ENCODE measurements around the gene MICAL3.

MICAL3 gene

DNA sequence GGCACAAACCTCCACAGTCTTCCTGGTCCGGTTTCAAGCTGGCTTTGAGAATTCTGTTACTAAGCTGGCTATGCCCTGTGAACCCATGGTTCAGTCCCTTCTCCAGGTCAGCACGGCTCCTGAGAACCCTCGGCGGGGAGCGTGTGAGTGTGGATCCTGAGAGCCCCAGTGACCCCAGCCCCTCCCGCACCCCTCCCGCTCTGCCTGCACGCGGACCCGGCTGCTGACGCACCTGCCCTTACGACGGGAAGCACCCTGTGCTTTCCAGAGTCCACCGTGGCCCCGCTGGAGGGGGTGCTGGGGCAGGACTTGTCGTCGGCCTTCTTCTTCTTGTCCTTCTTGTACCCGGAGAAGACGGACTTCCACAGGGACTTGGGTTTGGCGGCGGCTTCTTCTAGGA, 207.3 kb downstream of the MICAL3 start:
- DNase-seq = no peak
- intact Hi-C loops (cut with DNase I) = no loop called here

DNA sequence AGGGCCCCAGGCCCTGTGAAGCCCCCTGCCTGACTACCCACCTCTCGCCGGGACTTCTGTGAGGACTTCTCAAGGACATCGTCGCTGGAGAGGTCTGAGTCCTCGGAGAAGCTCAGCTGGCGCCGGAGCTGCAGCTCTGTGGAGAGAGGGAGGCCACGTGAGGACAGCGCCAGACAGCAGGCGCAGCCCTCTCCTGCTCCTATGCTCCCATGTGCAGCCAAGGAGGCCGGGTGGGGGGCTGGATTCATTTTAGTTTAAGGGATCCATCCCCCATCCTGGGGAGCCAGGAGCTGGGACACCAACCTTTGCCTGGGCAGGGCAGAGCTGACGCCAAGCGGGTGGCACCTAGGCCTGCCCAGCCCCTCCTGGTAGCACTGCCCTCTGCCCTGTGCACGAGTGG, 207.7 kb downstream of the MICAL3 start:
- intact Hi-C loops (cut with DNase I) = no loop called here
- no peak for DNase-seq

DNA sequence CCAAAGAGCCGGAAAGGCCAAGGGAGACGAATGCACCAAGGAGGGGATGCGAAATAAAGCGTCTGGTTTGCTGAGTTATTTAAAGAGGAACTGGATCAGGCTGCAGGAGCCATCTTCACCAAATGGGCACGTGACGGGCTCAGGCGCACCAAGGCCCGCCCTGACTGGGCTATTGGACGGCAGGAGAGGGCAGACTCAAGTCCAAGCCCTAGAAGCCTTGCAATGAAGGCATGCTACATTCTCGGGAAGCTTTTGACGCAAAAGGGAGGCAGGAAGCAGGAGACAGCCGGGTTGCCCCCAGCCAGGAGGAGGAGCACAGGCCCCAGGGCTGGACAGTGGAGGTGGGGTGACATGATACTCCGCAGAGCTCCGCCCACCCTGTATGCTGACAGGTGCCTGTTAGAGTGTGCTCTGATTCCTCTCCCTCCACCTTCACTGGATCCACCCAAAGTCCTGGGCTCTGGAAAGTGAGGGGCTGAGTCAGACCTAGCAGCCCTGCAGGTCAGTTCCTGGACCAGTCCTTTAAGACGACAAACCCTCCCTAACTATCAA, 208.6 kb downstream of the MICAL3 start:
- no peak for DNase-seq
- intact Hi-C loops (cut with DNase I) = no loop called here

DNA sequence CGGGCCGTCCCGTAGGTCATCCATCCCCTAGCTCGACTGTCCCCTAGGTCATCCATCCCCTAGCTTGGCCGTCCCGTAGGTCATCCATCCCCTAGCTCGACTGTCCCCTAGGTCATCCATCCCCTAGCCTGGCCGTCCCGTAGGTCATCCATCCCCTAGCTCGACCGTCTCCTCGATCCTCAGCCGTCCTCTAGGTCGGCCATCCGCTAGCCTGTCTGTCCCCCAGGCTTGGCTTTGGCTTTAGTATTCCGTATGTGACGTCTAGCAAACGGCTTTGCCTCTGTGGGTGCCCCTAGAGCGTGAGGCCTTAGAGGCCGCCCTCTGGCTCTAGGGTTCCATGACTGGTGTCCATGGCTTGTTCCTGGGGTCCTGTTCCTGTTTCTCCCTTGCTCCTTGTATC, 209.5 kb downstream of the MICAL3 start:
- intact Hi-C loops (cut with DNase I) = no loop called here

DNA sequence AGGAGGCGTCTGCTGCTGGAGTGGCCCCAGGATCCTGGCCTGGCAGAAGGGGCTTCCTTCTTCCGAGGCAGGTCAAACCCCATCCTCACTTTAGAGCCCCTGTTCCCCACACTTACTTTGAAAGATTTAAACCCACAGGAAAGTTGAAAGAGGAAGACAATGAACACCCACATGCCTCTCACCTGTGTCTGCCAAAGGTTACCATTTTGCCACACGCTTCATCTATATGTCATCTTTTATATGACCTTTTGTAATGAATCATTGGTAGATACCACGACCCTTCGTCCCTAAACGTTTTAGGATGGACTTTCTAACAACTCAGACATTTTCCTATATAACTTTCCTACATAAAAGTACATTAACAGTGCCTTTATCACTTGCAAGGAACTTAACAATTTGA, 210.3 kb downstream of the MICAL3 start:
- DNase-seq = no peak
- intact Hi-C loops (cut with DNase I) = no loop called here

More for the DNA sequence above, 209.5 kb downstream of the MICAL3 start:
- no peak for DNase-seq

DNA sequence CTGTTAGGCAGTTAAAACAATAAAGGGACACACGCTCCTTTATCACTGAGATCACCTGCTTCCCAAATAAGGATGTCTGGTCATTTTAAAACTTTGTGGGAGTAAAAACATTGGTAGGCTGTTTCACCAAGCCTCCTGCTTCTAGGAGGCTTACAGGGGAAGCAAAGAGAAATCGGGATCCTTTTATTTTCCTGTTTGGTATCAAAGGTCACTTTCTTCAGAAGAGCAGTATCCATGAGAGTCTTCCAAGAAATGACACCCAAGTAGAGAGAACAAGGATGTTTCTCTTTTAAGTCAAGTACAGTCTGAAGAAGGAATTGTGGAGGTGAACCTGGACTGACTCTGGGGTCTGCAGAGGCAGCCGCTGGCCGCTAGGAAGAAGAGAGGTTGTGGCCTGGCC, 213.2 kb downstream of the MICAL3 start:
- intact Hi-C loops (cut with DNase I) = no loop called here
- DNase-seq = no peak

DNA sequence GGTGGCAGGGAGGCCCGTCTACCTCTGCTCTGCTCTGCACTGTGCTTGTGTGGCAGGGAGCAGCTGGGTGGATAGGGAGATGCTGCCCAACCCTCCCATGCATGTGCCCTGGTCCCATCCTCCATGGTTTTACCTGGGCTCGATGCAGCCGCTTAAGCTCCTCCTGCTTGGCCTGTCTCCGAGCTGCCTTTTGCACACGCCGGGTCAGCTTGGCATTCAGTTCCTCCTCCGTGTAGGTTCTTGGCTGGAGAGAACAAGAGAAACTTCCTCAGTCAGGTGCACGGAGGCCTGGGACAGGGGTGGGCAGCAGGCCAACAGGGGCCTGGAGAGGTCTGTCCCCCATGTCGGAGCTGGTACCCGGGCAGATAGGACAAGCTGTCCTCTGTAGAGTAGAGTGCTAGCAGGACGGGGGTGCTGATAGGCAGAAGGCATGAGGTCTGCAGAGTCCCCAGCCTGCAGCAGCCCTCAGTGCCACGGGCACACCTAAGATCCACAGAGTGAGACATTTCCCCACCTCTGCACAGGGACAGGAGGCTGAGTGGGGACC, 213.7 kb downstream of the MICAL3 start:
- intact Hi-C loops (cut with DNase I) = no loop called here
- no peak for DNase-seq

DNA sequence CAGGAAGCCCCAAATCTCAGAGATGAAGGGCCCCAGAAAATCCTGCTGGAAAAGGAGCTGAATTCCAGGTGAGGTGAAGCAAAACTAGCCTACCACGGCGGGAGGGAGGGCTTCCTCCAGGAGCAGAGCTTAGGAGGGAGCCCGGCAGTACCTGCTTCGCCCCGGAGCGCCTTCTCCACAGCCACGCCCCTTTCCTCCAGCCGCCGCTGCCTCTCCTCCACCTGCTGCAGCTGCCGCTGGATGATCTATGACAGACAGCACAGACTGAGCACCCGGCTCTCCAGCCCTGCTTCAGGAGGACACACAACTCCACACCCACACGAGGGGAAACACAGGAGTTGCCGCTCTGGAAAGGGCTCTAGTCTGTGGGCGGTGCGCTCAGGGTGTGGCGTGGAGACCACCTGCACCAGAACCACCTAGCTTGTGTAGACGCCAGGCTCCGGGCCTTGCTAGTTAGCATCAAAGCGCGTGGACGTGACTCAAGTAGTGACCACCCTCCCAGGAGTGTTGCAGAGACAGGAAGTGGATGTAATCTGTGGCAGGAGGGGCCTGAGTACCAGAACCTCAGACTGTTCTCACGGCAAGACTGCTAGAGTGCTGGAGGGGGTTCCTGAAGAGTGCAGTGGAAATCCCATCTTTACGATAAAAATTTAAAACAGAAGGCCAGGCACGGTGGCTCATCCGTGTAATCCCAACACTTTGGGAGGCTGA, 215.5 kb downstream of the MICAL3 start:
- DNase-seq = no peak
- intact Hi-C loops (cut with DNase I) = no loop called here

DNA sequence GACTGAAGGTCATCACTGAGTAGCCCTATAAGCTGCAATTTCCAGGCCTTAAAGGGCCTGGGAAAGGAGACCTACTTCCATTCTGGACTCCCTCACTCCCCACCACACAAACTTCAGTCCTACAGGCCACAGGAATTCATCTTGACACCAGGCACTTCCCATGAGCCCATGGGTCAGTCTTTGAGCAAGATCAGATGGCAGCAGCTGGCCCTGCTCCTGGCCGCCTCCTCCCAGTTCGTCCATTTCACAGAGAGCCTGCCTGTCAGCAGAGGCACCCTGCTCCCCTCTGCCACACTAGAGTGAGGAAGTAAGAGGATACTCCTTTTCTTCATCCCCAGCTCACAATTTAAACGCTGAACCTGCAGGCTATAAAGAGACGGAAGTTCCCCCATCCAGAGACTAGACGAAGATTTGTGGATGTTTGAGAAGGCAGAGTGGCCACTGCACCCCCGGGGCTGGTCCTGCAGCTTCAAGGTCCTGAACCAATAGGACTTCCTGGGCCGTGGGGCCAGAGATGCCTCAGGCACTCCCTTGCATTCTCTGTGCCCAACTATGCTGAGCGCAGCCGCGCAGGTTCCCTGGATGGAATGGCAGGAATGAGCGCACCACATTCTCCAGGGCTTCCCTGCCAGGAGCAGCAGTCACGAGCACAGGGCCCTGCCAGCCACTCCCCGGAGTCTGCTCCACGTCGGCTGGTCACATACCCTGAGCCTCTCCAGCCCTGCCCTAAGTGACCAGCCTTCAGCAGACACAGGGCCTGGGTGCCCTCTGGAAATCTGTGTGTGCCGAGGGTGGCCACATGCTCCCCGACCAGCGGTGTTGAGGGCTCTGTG, 216.6 kb downstream of the MICAL3 start:
- intact Hi-C loops (cut with DNase I) = no loop called here
- no peak for DNase-seq

DNA sequence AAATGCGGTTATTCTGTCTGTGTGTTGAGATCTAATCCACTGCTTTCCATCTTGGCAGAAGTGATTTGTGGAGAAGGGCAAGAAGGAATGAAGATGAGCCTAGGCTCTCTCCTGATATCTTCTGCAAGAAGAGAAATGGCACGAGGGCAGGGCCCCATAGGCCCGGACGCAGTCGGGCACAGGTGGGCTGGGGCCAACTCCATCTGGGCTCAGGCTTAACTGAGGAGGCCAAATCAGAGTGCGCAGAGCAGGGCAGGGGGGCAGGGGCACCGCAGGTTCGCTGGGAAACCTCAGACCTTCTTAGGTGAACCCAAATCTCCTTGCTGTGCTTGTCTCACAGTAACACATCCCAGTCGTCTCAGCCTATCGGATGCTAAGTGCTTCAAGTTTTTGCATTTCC, 217.3 kb downstream of the MICAL3 start:
- DNase-seq = no peak
- intact Hi-C loops (cut with DNase I) = no loop called here

DNA sequence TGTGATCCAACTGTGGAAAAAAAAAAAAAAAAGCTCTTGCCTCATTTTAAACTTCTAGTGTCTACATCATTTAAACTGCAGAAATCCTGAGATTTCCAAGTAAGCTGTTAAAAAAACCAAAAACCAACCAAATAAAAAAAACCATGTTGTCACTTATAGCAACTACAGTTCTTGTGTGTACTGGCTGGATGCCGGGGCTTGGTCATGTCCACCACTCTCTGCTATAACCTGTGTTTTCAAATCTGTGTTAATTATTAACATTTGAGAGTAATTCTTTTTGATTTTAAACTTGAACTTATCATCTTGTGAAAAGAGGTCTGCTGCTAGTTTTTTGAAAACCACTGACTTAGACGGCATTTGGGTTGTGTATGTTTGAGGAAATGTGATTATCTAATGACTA, 217.9 kb downstream of the MICAL3 start:
- intact Hi-C loops (cut with DNase I) = no loop called here
- DNase-seq = no peak

DNA sequence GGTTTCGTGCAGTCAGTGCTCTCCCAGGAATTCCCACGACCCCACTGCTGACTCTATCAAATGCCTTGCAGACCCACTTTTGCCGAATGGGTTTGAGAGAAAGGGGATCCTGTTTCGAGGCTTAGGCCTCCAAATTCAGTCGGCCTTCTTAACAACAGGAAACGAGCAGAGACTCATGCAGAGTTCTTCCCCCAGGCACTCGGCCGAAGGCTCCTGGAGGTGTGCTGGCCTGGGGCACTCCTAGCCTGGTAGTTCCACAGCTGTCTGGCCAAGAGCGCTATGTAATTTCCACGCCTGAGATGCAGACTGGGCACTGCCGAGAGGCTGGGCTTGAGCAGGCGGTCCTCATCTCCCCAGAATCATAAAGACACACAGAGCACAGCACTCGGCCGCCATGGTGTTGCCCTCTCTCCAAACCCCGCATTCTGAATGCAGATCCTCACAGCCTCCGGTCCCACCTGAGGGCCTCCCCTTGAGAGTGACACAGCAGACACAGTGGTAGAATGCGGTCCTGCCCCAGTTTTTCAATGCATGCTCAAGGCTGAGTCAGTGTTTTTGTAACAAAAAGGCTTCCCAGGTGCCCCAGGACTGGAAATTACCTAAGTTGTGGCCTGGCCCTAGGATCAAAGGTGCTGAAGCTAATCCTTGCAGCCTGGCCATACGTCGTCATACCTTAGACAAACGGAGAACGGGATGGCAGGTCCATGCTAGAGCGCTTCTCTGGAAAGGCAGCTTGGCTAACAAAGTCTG, 219.9 kb downstream of the MICAL3 start:
- no peak for DNase-seq
- intact Hi-C loops (cut with DNase I) = no loop called here

DNA sequence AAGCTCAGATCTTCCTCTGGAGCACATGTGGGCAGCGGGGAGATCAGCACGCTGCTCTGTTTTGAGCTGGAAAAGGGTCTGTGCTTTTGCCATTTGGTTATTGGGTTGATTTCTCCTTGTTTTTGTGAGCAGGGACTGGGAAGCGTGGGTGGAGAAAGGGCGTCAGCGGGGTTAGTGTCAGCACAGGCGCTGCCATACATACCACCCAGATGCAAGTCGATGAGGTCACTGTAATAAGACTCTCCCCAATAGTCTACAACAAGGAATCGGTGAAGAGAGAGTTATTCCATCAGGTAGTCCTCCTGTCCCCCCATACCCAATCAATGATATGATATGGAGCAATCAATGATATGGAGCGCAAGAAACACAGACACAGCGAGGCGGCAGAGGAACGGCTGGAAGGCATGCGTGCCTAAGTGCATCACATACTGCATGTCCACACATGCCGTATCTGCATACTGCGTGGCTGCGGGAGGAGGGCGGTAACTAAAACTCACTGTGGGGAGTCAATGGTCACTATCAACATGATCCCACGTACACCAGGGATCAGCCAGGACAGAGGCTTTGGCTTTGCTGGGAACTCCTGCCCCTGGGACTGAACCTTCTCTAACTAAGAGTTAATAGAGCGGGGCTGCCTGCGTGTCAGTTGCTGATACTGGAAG, 220.6 kb downstream of the MICAL3 start:
- intact Hi-C loops (cut with DNase I) = no loop called here
- DNase-seq = no peak

DNA sequence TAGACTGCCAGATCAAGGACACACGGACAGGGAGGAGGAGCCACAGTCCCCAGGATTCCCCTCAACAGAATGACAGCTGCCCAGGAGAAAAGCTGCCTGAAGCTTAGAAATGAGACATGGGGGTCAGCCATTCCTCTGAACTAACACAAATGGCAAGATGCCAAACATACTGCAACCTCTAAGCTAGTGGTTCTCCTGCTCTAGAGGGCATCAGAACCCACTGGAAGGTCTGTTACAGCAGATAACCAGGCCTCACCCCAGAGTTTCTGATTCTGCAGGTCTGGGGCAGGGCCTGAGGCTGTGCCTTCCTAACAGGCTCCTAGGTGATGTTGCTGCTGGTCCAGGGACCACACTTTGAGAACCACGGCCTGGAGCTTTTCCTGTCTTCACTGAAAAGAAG, 221.5 kb downstream of the MICAL3 start:
- intact Hi-C loops (cut with DNase I) = no loop called here
- DNase-seq = no peak

DNA sequence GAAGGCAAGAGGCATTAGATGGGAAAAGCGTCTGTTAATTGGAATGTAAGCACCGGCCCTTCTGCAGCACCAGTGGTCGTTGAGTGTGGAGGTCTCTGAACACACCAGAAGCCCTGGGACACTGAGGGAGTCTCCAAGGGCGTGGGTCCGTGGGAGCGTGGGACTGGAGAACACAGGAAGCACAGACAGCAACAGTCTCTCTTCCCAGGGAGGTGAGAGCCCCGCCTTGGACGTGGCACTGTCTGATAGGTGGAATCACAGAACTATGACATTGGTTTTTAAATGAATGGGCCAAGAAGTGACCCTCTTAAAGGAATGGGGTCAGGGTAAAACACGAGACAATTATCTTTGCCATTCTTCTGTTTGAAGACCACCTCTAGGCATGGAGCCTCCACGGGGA, 221.9 kb downstream of the MICAL3 start:
- DNase-seq = no peak
- intact Hi-C loops (cut with DNase I) = no loop called here

DNA sequence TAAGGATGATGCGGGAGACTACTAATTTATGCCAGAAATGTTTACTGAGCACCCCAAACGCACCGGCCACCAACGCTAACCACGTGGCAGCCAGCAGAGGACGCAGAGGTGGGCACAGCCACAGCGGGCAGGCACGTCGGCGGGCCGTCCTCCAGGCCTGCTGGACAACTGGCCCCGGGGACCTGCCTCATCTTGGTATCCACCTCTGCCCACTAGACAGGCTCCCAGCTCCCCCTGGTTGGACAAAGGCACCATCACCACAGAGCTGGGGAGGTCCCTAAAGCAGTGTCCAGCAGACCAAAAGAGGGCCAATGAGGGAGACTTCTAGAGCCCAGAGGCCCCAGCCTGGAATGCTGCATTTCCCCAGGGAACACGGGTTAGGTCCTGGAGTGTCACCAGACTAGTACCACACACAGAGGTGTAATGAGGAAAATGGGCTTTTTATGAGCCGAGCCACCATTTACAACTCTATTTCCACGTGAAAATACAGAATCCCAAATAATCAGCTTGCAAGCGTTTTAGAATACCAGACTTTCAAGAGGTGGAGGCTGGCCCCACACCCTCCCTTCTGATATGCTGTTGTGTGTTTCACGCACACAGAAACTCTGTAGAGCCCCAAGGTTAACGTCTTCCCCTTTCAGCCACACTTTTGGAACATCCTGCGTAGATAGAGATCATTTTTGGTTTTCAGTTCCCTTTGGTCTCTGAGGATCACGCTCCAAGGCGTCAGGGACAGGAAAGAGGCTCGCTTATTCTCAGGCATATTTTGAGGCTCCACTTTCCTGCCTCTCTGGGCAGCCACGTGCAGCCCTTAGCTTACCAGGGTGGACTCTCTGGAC, 226.4 kb downstream of the MICAL3 start:
- no peak for DNase-seq
- intact Hi-C loops (cut with DNase I) = no loop called here

DNA sequence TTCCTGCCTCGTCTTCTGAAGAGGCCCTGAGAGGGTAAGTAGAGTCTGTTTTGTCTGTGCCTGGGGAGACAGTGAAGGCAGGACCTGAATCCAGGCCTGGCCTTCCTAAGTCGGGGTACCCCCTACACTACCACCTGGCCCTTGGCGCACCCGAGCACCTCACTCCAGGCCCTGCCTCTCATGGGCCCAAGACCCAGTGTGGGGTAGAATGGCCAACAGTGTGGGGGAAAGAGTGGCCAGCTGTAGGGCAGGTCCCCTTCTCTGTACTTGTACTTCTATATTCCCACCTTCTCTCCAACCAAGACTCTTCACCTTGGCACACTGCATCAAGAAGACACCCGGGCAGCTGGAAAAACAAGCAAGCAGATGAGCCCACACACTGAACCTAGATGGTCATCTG, 227.7 kb downstream of the MICAL3 start:
- DNase-seq = no peak
- intact Hi-C loops (cut with DNase I) = no loop called here

DNA sequence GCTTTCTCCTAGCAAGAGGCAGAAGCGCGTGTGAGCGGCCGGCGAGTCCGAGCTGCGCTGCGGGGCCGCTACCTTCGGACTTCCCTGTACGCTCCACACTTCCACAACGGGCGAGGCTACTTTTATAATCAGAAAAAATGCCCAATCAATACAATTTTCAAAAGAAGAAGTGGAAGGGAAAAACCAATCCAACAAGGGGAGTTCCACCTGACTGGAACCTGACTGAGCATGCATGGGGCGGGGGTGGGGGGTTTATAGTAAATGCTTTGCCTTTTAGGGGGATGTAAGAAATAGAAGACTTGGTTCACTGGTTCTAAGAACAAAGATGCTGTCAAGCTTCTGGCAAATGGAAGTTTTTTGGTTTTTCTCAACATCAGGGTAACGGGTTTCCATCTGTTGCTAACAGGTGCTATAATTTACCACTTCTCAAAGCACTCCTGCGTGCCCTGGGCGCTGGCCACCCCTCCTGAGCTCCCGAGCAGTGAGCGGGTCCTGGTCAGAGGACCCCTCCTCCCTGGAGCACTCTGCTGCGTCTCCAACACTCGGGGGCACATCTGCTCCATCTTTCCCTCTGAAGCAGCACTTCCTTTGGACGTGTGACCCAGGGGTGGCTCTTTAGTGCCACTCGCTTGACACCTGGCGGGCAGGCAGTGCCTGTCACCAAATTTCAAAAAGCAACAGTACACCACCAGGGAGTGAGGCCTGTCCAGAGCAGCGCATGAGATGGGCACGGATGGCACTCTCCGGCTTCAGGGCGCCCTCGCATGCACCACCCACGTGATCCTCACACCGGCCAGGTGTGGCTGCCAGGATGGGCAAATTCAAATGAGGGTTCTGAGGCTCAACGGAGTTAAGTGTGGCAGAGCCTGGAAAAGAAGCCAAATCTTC, 228.5 kb downstream of the MICAL3 start:
- intact Hi-C loops (cut with DNase I) = no loop called here

More for the DNA sequence above, 228.5 kb downstream of the MICAL3 start:
- no peak for DNase-seq
